DND-41 (cell line): ENCODE measurements around the gene SLC9B1.

ENCODE experiments used
- ATAC-seq: fragments of 200-7000 bp; cut with Tn5 transposase; 3 replicates; pipeline ENCODE4 v1.9.1; 2021; ENCODE audit warnings: low read depth; ENCODE audit not compliant: insufficient read depth
- DNase-seq: peaks from one replicate; pipeline ENCODE4 v3.0.0-alpha.2; 2020
- H2AFZ ChIP-seq: 2 replicates; pipeline ENCODE4 v1.6.0; 2012; ENCODE audit warnings: low read depth, low read length
- H3K27ac ChIP-seq: 2 replicates; pipeline ENCODE4 v1.5.1; 2012; ENCODE audit warnings: low read length, inconsistent platforms
- H3K27me3 ChIP-seq: fragments of 200-600 bp; sonication (generic); 2 replicates; pipeline ENCODE4 v1.6.0; 2012; ENCODE audit warnings: low read length, mild to moderate bottlenecking, inconsistent platforms; ENCODE audit not compliant: insufficient read depth, poor library complexity
- H3K36me3 ChIP-seq: 2 replicates; pipeline ENCODE4 v1.5.1; 2012; ENCODE audit warnings: low read length, inconsistent platforms; ENCODE audit not compliant: insufficient read depth
- H3K4me1 ChIP-seq: 2 replicates; pipeline ENCODE4 v1.5.1; 2012; ENCODE audit warnings: mild to moderate bottlenecking, low read length; ENCODE audit not compliant: insufficient read depth
- H3K4me2 ChIP-seq: 2 replicates; pipeline ENCODE4 v1.6.0; 2012; ENCODE audit warnings: mild to moderate bottlenecking, moderate library complexity, low read length, inconsistent platforms; ENCODE audit not compliant: insufficient read depth
- H3K4me3 ChIP-seq, 2 experiments: fragments of 200-600 bp in 1 of 2; shearing (Covaris generic) in 1 of 2; 2 replicates each; pipeline ENCODE4 v1.5.1; 2012 to 2016; ENCODE audit warnings: inconsistent platforms in 2 of 2, low read length in 2 of 2, mild to moderate bottlenecking in 2 of 2, low read depth in 1 of 2, moderate library complexity in 1 of 2
- H3K79me2 ChIP-seq: 2 replicates; pipeline ENCODE4 v1.6.0; 2012; ENCODE audit warnings: low read length, inconsistent platforms; ENCODE audit not compliant: insufficient read depth
- H3K9ac ChIP-seq: 2 replicates; pipeline ENCODE4 v1.6.0; 2012; ENCODE audit warnings: low read depth, mild to moderate bottlenecking, inconsistent platforms, low read length, moderate library complexity
- H3K9me3 ChIP-seq: 2 replicates; pipeline ENCODE4 v1.5.1; 2012; ENCODE audit warnings: low read length, moderate library complexity, mild to moderate bottlenecking, inconsistent platforms; ENCODE audit not compliant: insufficient read depth, severe bottlenecking
- H4K20me1 ChIP-seq: 2 replicates; pipeline ENCODE4 v1.6.0; 2012; ENCODE audit warnings: low read length; ENCODE audit not compliant: insufficient read depth
- EZH2 ChIP-seq: IDR thresholded peaks from 3 replicates; pipeline ENCODE4 v1.6.1; 2012; ENCODE audit warnings: borderline replicate concordance, low read depth, mild to moderate bottlenecking, moderate library complexity, low read length, inconsistent platforms; ENCODE audit not compliant: severe bottlenecking
- TF ChIP-seq, protein P1 (sequence below): IDR thresholded peaks from 2 replicates; pipeline ENCODE4 v1.5.1; 2012; ENCODE audit warnings: borderline replicate concordance, low read length, moderate library complexity, mild to moderate bottlenecking; ENCODE audit not compliant: poor library complexity, severe bottlenecking; ENCODE audit errors: extremely low read depth

Gene SLC9B1

DNA sequence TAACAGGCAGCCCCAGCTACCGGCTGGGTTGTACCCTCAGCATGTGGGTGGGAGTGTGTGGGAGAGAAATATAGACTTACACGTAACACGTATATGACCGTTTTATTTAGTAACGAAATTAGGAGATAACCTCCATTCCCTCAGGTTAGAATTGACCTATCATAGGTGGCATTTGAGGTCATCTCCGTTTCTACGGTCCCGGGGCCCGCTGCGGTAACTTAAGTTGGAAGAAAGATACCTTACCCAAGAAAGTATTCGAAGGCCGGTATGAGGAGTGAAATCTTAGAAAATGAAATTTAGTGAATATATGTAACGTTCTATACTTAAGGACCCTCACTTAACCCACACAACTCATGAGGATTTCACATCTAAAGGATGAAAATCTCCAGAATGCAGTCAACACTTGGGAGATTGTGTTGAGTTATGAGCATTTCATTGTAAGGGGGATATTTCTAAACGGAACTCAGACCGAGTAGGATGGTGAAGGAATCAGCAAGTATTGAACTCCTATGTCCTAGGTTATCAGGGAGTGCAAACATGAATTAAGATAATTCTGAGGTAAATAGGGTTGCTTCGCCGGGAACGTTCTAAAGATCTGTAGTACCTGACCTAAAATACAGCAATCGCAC is 149.8 kb downstream of the SLC9B1 start:
- H3K27me3 ChIP-seq: no peaks in the 10 kb centered on the region
- H4K20me1 ChIP-seq: no peaks in the 10 kb centered on the region
- TF ChIP-seq EZH2: no peak
- TF ChIP-seq, protein P1, sequence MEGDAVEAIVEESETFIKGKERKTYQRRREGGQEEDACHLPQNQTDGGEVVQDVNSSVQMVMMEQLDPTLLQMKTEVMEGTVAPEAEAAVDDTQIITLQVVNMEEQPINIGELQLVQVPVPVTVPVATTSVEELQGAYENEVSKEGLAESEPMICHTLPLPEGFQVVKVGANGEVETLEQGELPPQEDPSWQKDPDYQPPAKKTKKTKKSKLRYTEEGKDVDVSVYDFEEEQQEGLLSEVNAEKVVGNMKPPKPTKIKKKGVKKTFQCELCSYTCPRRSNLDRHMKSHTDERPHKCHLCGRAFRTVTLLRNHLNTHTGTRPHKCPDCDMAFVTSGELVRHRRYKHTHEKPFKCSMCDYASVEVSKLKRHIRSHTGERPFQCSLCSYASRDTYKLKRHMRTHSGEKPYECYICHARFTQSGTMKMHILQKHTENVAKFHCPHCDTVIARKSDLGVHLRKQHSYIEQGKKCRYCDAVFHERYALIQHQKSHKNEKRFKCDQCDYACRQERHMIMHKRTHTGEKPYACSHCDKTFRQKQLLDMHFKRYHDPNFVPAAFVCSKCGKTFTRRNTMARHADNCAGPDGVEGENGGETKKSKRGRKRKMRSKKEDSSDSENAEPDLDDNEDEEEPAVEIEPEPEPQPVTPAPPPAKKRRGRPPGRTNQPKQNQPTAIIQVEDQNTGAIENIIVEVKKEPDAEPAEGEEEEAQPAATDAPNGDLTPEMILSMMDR: no peak
- peaks cover 19% of the 10 kb centered on the region for H3K36me3 ChIP-seq
- H2AFZ ChIP-seq: peak overlapping the region; percentile 65
- DNase-seq (no peak), ATAC-seq (peak; percentile 42)
- peak overlapping the region; percentile 97 for H3K4me2 ChIP-seq
- H3K9me3 ChIP-seq: no peaks in the 10 kb centered on the region
- peak overlapping the region; percentile 35 to 63 for H3K4me3 ChIP-seq
- H3K9ac ChIP-seq: peak overlapping the region; percentile 71
- H3K4me1 ChIP-seq: peaks cover 55% of the 10 kb centered on the region
- H3K27ac ChIP-seq: peak overlapping the region; percentile 95
- H3K79me2 ChIP-seq: peaks cover 94% of the 10 kb centered on the region

DNA sequence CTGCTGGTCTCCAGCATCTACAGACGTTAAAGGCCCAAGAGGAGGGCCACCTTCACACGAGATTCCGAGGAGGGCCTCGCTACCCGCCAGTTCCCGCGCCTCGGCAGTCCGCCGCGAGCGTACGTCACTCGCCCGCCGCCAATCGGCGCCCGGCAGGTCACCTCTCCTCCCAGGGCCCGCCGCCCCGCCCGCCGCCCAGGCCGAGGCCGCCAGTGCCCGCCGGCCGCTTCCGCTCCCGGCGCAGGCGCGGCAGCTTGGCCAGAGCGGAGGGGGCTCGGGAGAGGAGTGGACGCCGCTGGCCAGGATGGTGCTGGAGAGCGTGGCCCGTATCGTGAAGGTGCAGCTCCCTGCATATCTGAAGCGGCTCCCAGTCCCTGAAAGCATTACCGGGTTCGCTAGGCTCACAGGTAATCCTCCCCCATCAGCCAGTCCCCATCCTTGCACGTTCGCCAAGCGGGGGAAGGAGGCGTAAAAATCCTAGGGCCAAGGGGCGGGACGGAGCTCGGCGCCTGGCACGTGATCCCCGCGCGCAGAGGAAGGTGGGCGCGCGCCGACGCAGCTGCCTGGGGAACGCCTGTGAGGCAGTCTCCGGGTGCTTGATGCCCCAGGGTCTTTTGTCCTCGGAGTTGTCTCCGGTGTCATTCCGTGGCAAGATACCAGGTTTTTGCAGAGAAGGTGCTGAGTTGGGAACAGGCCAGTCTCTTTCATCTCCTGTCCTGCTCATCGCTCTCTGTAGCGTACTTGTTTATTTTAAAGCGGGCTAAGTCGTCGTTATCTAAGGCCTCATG is 150.5 kb downstream of the SLC9B1 start, which contains the start of gene CISD2:
TSS of gene CISD2 (plus strand) at position 212 of the 788 bp plus-strand sequence. CDS start at position 305, 93 bp downstream.
- no peaks in the 10 kb centered on the region for H4K20me1 ChIP-seq
- peaks cover 94% of the 10 kb centered on the region for H3K79me2 ChIP-seq
- peaks cover 18% of the 10 kb centered on the region for H3K36me3 ChIP-seq
- peak within 1 kb of the TSS; percentile 97 for H3K4me2 ChIP-seq
- peak within 1 kb of the TSS; percentile 71 for H3K9ac ChIP-seq
- H3K9me3 ChIP-seq: no peaks in the 10 kb centered on the region
- no peaks in the 10 kb centered on the region for H3K27me3 ChIP-seq
- TF ChIP-seq, protein P1: no peak
- peaks cover 59% of the 10 kb centered on the region for H3K4me1 ChIP-seq
- H3K4me3 ChIP-seq: peak within 1 kb of the TSS; percentile 63 to 85
- peak within 1 kb of the TSS; percentile 95 for H3K27ac ChIP-seq
- DNase-seq (peak; percentile 95), ATAC-seq (peak; percentile 86)
- H2AFZ ChIP-seq: peak within 1 kb of the TSS; percentile 89

DNA sequence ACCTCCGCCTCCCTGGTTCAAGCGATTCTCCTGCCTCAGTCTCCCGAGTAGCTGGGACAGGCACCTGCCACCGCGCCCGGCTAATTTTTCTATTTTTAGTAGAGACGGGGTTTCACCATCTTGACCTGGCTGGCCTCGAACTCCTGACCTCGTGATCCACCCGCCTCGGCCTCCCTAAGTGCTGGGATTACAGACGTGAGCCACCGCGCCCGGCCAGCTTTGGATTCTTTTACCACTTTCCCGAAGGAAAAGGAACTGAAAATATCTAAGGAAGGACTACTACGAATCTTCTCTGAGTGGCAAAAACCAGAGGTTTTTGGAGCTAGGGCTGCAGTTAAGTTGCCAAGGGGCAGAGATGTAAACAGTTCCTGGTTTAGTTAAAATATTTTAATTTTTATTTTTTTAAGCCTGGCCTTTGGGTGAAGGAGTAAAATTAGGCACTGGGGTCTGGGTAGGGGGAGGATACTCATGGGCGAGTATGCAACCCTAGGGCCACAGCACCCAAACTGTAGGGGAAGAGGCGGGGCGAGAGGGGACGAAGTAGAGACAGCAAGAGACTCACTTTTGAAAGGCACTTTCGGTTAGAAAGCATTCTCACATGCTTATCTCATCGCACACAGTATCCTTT is 151.2 kb downstream of the SLC9B1 start:
- Histone ChIP-seq H3K36me3 (peaks cover 22% of the 10 kb centered on the region), H3K4me3 (peak overlapping the region; percentile 63 to 85; a peak in 3 of 4 replicates), H3K9me3 (no peaks in the 10 kb centered on the region), H3K79me2 (peaks cover 94% of the 10 kb centered on the region), H3K27ac (peak overlapping the region; percentile 95), H3K9ac (peak overlapping the region; percentile 71), H3K27me3 (no peaks in the 10 kb centered on the region), H2AFZ (peak overlapping the region; percentile 89), H4K20me1 (no peaks in the 10 kb centered on the region), H3K4me2 (peak overlapping the region; percentile 97), H3K4me1 (peaks cover 59% of the 10 kb centered on the region)
- ATAC-seq (peak; percentile 52), DNase-seq (peak; percentile 39)
- TF ChIP-seq, protein P1: no peak
- no peak for TF ChIP-seq EZH2
